ENCODE measurements around the gene C12orf76. TPM values are rescaled to one million over a fixed set of nuclear protein-coding genes. Genes with fewer than 3 reads are reported as not detected.

The C12orf76 gene
- polyA plus RNA-seq, 1 of the 3 experiments (the other 2 are of a cell fraction) = 29.2 TPM

DNA sequence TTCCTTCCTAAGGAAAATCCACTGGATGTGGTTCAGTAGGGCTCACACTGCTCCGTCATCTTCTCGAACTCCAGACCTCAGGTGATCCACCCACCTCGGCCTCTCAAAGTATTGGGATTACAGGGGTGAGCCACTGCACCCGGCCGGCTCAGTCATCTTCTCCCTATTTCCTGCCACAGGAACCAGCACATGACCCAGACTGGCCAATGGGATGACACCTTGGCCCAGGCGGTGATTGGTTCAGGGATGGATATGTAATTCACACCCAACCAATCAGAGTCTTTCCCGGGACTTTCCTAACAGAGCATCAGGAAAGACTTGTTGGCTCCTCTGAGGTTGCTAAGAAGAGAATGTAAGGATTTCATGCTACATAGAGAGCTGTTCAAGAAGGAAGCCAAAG, 19.2 kb upstream of the C12orf76 start:
- Histone ChIP-seq H3K27me3 (ENCODE audit: insufficient read depth) (no peaks in the 10 kb centered on the region), H3K36me3 (replicated peaks in 1 of 2; ENCODE audit: control insufficient read depth in 1 of 2, insufficient read depth in 2 of 2, low read length in 1 of 2) (no peaks in the 10 kb centered on the region), H3K4me2 (no peak overlapping the region), H3K79me2 (ENCODE audit: insufficient read depth) (no peaks in the 10 kb centered on the region), H4K20me1 (ENCODE audit: insufficient read depth) (no peaks in the 10 kb centered on the region), H3K4me1 (ENCODE audit: control insufficient read depth in 1 of 2, insufficient read depth in 2 of 2, low read depth in 1 of 2, low read length in 1 of 2) (no peaks in the 10 kb centered on the region), H3K27ac (ENCODE audit: low read depth in 2 of 2, low read length in 1 of 2) (no peak overlapping the region), H3F3A (replicated peaks; ENCODE audit: insufficient read depth) (no peaks in the 10 kb centered on the region), H3K9ac (no peak overlapping the region), H3K4me3 (ENCODE audit: low read depth in 2 of 2, low read length in 1 of 2) (no peak overlapping the region), H3K9me3 (no peaks in the 10 kb centered on the region), H2AFZ (ENCODE audit: low read depth) (no peak overlapping the region), H3K9me2 (no peaks in the 10 kb centered on the region)
- POLR2A ChIA-PET = no interaction called here
- whole genome bisulfite sequencing (ENCODE audit: low lambda C conversion rate) = 92% methylated on average over 7 of the region's 7 CpGs
- DNase-seq = no peak
- TF ChIP-seq JUND (IDR thresholded peaks at IDR 0.05) = no peak
- TF ChIP-seq, protein P1, sequence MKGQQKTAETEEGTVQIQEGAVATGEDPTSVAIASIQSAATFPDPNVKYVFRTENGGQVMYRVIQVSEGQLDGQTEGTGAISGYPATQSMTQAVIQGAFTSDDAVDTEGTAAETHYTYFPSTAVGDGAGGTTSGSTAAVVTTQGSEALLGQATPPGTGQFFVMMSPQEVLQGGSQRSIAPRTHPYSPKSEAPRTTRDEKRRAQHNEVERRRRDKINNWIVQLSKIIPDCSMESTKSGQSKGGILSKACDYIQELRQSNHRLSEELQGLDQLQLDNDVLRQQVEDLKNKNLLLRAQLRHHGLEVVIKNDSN (IDR thresholded peaks at IDR 0.05; ENCODE audit: borderline replicate concordance, low read depth) = 0 out of 2 replicates have a peak, but pooled peaks have one; percentile 18
- CTCF ChIA-PET = no interaction called here

DNA sequence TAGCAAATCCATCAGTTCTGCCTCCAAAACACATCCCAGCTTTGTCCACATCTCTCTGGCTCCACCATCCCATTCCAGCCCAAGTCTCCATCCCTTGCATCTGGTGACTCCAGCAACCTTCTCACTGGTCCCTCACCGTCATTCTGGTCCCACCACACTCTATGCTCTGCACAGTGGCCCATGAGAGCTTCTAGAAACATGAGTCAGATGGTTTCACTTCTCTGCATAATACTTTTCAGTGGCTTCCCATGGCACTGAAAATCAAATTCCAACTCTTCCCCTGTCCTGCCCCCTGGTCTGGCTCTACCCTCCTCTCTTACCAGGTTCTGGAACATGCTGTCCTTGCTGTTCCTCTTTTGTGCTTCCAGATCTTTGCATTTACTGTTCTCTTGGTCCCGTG, 17.2 kb upstream of the C12orf76 start:
- no peaks in the 10 kb centered on the region for H3K9me3 ChIP-seq
- ChIA-PET POLR2A (no interaction called here), CTCF (no interaction called here)
- no peak overlapping the region for H3K27ac ChIP-seq (ENCODE audit: low read depth in 2 of 2, low read length in 1 of 2)
- no peaks in the 10 kb centered on the region for H3F3A ChIP-seq (replicated peaks; ENCODE audit: insufficient read depth)
- H3K4me3 ChIP-seq (ENCODE audit: low read depth in 2 of 2, low read length in 1 of 2) = no peak overlapping the region
- no peak overlapping the region for H3K4me2 ChIP-seq
- TF ChIP-seq CHD2 (IDR thresholded peaks at IDR 0.05; ENCODE audit: low read length, partially characterized antibody) (no peak), ELF1 (IDR thresholded peaks at IDR 0.05) (no peak), POLR2AphosphoS5 (IDR thresholded peaks at IDR 0.05; ENCODE audit: low read depth, low read length) (no peak), RXRA (IDR thresholded peaks at IDR 0.05; ENCODE audit: borderline replicate concordance, low read depth) (no peak), YY1 (IDR thresholded peaks at IDR 0.05; ENCODE audit: low read depth) (no peak), RCOR1 (IDR thresholded peaks at IDR 0.05; ENCODE audit: low read length) (no peak), TEAD4 (IDR thresholded peaks at IDR 0.05; ENCODE audit: borderline replicate concordance, insufficient read depth) (no peak), JUND (IDR thresholded peaks at IDR 0.05) (no peak), FOXJ3 (CRISPR knock-in tag; IDR thresholded peaks at IDR 0.05) (no peak), MXI1 (IDR thresholded peaks at IDR 0.05; ENCODE audit: low read depth, low read length) (no peak), EP300 (IDR thresholded peaks at IDR 0.05; ENCODE audit: borderline replicate concordance in 1 of 2, low read depth in 1 of 2, low read length in 1 of 2) (no peak)
- TF ChIP-seq, protein P2, sequence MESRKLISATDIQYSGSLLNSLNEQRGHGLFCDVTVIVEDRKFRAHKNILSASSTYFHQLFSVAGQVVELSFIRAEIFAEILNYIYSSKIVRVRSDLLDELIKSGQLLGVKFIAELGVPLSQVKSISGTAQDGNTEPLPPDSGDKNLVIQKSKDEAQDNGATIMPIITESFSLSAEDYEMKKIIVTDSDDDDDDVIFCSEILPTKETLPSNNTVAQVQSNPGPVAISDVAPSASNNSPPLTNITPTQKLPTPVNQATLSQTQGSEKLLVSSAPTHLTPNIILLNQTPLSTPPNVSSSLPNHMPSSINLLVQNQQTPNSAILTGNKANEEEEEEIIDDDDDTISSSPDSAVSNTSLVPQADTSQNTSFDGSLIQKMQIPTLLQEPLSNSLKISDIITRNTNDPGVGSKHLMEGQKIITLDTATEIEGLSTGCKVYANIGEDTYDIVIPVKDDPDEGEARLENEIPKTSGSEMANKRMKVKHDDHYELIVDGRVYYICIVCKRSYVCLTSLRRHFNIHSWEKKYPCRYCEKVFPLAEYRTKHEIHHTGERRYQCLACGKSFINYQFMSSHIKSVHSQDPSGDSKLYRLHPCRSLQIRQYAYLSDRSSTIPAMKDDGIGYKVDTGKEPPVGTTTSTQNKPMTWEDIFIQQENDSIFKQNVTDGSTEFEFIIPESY (IDR thresholded peaks at IDR 0.05; ENCODE audit: borderline replicate concordance, low read depth) = no peak
- TF ChIP-seq, protein P3, sequence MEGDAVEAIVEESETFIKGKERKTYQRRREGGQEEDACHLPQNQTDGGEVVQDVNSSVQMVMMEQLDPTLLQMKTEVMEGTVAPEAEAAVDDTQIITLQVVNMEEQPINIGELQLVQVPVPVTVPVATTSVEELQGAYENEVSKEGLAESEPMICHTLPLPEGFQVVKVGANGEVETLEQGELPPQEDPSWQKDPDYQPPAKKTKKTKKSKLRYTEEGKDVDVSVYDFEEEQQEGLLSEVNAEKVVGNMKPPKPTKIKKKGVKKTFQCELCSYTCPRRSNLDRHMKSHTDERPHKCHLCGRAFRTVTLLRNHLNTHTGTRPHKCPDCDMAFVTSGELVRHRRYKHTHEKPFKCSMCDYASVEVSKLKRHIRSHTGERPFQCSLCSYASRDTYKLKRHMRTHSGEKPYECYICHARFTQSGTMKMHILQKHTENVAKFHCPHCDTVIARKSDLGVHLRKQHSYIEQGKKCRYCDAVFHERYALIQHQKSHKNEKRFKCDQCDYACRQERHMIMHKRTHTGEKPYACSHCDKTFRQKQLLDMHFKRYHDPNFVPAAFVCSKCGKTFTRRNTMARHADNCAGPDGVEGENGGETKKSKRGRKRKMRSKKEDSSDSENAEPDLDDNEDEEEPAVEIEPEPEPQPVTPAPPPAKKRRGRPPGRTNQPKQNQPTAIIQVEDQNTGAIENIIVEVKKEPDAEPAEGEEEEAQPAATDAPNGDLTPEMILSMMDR (IDR thresholded peaks at IDR 0.05) = no peak
- TF ChIP-seq, protein P4, sequence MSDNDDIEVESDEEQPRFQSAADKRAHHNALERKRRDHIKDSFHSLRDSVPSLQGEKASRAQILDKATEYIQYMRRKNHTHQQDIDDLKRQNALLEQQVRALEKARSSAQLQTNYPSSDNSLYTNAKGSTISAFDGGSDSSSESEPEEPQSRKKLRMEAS (IDR thresholded peaks at IDR 0.05; ENCODE audit: low read depth) = no peak
- no peaks in the 10 kb centered on the region for H3K79me2 ChIP-seq (ENCODE audit: insufficient read depth)
- H3K36me3 ChIP-seq (replicated peaks in 1 of 2; ENCODE audit: control insufficient read depth in 1 of 2, insufficient read depth in 2 of 2, low read length in 1 of 2) = no peaks in the 10 kb centered on the region
- 0 out of 4 replicates have a peak, but pooled peaks cover 0 to under 1% of the 10 kb centered on the region in 2 experiments for H3K4me1 ChIP-seq (ENCODE audit: control insufficient read depth in 1 of 2, insufficient read depth in 2 of 2, low read depth in 1 of 2, low read length in 1 of 2)
- no peaks in the 10 kb centered on the region for H3K27me3 ChIP-seq (ENCODE audit: insufficient read depth)
- 78% methylated on average over 2 of the region's 2 CpGs for WGBS (ENCODE audit: low lambda C conversion rate)
- no peaks in the 10 kb centered on the region for H3K9me2 ChIP-seq
- H2AFZ ChIP-seq (ENCODE audit: low read depth) = no peak overlapping the region
- H3K9ac ChIP-seq = no peak overlapping the region
- H4K20me1 ChIP-seq (ENCODE audit: insufficient read depth) = no peaks in the 10 kb centered on the region
- no peak for DNase-seq
